Stomach (tissue), 4 donors: ENCODE results near the gene INKA2.

ENCODE experiments used
- EP300 ChIP-seq: sonication (generic); formaldehyde crosslinking; IDR thresholded peaks from one replicate; pipeline ENCODE4 v1.6.1; 2017; ENCODE audit warnings: antibody characterized with exemption
- POLR2A ChIP-seq, 4 donors: fragments of 450-650 bp; IDR thresholded peaks; one replicate each; pipeline ENCODE4 v1.6.1; 2016; ENCODE audit warnings: antibody characterized with exemption in 4 of 4, control low read depth in 2 of 4, mild to moderate bottlenecking in 1 of 4, moderate library complexity in 1 of 4
- POLR2AphosphoS5 ChIP-seq, 3 donors: sonication (generic); formaldehyde crosslinking; IDR thresholded peaks; one replicate each; pipeline ENCODE4 v1.6.1; 2016; ENCODE audit warnings: antibody characterized with exemption in 3 of 3
- TF ChIP-seq, protein P1 (sequence below), 7 experiments: fragments of 450-650 bp in 4 of 7; fragments of 200-600 bp in 3 of 7; sonication (generic) in 3 of 7; IDR thresholded peaks; one replicate each; pipeline ENCODE4 v1.5.1; 2016 to 2019; ENCODE audit warnings: antibody characterized with exemption in 7 of 7, control low read depth in 2 of 7, mild to moderate bottlenecking in 1 of 7

- TF ChIP-seq, protein P1, sequence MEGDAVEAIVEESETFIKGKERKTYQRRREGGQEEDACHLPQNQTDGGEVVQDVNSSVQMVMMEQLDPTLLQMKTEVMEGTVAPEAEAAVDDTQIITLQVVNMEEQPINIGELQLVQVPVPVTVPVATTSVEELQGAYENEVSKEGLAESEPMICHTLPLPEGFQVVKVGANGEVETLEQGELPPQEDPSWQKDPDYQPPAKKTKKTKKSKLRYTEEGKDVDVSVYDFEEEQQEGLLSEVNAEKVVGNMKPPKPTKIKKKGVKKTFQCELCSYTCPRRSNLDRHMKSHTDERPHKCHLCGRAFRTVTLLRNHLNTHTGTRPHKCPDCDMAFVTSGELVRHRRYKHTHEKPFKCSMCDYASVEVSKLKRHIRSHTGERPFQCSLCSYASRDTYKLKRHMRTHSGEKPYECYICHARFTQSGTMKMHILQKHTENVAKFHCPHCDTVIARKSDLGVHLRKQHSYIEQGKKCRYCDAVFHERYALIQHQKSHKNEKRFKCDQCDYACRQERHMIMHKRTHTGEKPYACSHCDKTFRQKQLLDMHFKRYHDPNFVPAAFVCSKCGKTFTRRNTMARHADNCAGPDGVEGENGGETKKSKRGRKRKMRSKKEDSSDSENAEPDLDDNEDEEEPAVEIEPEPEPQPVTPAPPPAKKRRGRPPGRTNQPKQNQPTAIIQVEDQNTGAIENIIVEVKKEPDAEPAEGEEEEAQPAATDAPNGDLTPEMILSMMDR (IDR thresholded peaks at IDR 0.05): no peak
- TF ChIP-seq POLR2AphosphoS5 (IDR thresholded peaks at IDR 0.05) (peak in 2 of 3 donors; percentile 18 to 64), POLR2A (IDR thresholded peaks at IDR 0.05) (no peak), EP300 (no peak)
Observed at GRCh38 chr1:111738436-111739193, 580 bp downstream of the INKA2 start.
